GM12891 (cell line): ENCODE measurements around the gene PARD3.

ENCODE experiments used
- POLR2A ChIP-seq: IDR thresholded peaks from 2 replicates; pipeline ENCODE4 v1.6.1; 2011; ENCODE audit warnings: low read depth, low read length, control low read depth
- TAF1 ChIP-seq: IDR thresholded peaks from 2 replicates; pipeline ENCODE4 v1.6.1; 2011; ENCODE audit warnings: low read depth, low read length, control low read depth

DNA sequence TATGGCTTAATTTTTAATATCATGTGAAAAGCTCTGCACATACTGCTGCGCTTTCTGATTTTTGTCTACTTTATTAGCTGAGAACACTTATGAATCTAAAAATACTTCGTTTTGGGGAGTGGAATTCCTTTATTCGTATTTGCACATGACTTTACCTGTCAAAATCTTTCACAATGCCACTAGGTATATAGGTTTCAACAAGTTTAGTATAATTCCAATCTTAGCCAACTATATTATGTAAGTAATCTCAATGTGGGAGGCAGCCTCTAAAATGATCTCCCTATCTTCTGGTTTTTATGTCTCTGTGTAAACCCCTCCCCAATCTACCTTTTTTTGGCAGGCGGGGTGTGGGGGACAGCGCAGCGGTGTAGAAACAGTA, 55.3 kb downstream of the PARD3 start:
- TF ChIP-seq POLR2A = no peak
- no peak for TF ChIP-seq TAF1
